HG02981 (cell line): ENCODE measurements around the gene STARD13.

Source experiments
- ATAC-seq: cut with Tn5 transposase; IDR thresholded peaks from one replicate; pipeline ENCODE4 v1.9.1; 2021; ENCODE audit warnings: mild to moderate bottlenecking, moderate library complexity; ENCODE audit not compliant: unreplicated experiment

Gene STARD13

DNA sequence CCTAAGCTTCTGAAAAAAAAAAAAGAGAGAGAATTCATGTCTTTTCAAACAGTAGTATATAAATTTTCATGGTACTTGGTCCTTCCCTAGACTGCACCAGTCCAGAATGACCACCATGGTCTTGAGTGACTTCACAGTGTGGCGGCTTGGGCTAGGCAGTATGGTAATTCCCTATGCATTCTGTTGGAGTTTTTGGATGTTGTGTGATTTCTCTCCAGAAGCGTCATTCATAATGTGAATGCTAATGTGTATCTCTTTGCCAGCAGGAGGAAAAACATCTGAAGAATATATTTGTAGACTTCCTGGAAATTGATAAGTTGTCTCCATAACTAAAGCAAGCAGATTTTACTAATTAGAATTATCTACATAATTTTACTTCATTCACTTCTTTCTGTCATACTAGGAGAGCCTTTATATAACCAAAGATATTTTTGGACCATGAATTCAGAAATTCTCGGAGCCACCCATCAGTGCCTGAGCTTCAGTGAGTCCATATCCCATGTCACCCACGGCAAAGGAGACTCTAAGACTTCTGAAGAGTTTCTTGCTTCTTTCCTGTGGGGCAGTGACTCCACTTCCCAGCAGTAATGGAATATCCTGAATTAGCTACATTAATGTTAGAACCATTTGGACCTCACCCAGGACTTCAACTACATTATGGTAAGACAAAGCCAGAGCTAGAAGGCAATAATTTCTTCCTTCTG lies 8.4 kb downstream of the STARD13 start:
- no peak for ATAC-seq

DNA sequence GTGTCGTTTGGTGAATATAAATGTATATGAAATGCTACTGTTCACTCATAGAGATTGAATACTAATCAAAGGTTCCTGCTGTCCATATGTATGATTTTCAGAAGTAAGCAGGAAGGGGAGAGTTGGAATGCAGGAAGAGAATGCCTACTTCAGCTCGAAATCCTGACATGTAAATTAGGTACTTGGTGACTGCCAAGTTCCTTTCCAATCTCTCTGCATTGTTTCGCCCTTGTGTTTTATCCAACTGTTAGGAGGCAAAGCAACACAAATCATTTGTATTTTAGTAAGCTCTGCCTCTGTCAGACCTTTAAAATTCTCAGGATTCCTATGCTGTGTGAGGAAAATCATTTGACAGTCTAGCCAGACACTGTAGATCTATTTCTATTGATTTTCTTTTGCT lies 9.0 kb downstream of the STARD13 start:
- no peak for ATAC-seq

GRCh38 chr13:33275916-33276315 lies 9.6 kb downstream of the STARD13 start:
- no peak for ATAC-seq

- no peak for ATAC-seq
Observed at GRCh38 chr13:33274264-33274663, 11.3 kb downstream of the STARD13 start.

GRCh38 chr13:33272531-33273124 lies 12.9 kb downstream of the STARD13 start:
- ATAC-seq, result no peak

- no peak for ATAC-seq
Observed at GRCh38 chr13:33271759-33272158, 13.8 kb downstream of the STARD13 start.

DNA sequence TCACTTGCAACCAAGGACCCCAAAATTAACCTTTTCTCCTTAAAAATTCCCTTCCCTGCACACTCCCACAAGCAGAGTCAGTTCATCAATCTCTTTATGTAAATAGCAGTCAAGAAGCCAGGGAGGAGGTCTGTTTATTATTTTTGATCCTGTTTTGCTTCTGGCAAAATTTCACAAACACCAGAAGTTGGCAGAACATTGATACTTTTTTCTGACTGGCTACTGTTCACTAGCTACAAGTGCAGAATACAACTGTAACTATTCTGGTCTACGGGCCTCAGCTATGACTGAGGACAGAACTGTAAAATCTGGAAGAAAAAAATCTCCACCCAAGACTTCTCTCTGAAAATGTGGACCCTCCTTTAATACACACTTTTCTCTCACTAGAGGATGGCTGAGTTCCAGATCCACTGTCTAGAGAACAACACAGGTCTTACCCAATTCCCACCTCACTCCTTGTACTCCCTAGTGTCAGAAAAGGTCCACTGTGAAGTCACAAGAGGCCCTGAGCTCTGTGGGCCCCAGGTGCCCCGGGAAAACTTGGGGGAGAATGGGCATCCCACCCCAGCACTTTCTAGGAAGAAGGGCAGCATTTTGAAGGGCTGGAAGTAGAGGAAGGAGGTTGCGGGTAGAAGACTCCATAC lies 14.5 kb downstream of the STARD13 start:
- ATAC-seq, result no peak

DNA sequence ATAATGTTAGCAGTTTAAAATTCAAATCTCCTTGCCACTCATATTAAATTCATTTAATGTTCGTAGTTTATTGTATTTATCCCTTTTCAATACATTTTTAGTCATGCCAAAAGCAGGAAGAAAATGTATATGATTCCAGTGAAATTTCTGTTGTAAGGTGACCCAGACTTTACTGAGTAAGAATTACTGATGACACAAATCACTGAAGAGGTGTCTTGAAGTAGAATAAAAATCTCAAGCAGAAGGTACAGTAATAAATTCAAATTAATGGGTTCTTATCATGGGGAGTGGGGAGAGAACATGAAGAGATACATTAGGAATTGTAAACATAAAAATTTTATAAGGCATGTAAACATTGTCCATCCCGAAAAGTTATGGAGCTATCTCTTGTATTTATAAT lies 19.9 kb downstream of the STARD13 start:
- no peak for ATAC-seq

- no peak for ATAC-seq
Observed at GRCh38 chr13:33265133-33265532, 20.4 kb downstream of the STARD13 start.

- ATAC-seq, result no peak
Observed at GRCh38 chr13:33264620-33264978, 21.0 kb downstream of the STARD13 start.

DNA sequence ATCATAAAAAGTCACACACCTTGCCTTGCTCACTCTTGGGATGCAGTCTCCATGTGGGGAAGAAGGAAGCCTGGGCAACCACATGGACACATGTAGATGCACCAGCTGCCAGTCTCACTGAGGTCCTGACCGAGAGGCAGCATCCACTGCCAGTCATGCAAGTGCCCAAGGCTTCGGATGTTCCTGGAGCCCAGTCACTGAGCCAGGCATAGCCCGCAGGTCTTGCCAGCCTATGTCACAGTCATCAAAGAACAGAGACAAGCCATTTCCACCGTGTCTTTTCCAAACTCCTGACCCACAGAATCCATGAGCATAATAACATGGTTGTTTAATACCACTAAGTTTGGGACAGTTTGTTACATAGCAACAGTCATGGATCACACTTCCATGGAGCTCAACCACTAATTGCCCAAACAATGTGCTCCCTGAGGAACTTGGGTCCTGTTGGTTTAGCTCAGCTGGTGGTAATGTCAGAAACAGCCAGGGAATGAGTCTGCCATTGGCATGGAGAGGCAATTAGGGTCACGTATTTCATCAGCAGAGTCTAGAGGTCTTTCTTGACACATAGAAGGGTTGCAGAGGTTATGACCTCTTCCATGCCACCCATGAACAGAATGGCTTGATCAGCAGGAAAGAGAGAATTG lies 21.5 kb downstream of the STARD13 start:
- no peak for ATAC-seq

- ATAC-seq, result no peak
Observed at GRCh38 chr13:33263484-33263883, 22.1 kb downstream of the STARD13 start.

GRCh38 chr13:33262997-33263396 lies 22.6 kb downstream of the STARD13 start:
- no peak for ATAC-seq

DNA sequence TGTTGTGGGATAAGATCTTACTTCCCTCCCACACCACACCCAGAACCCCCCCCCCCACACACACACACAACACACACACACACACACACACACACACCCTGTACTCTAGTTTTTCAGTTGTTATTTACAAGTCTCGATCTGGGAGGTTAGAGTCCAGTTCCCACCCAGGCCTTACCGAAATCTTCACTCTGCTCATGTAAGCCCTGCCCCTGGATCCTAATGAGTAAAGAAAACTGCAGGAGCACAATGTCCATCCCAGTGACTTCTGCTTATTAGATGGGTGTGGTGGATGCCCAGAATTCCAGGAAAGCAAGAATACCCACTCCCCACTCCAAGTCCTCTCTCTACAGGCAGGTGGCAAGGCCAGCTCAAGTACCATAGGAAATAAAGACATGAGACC lies 23.0 kb downstream of the STARD13 start:
- no peak for ATAC-seq

GRCh38 chr13:33262062-33262487 lies 23.5 kb downstream of the STARD13 start:
- no peak for ATAC-seq

GRCh38 chr13:33261387-33262061 lies 24.0 kb downstream of the STARD13 start:
- ATAC-seq, result no peak

DNA sequence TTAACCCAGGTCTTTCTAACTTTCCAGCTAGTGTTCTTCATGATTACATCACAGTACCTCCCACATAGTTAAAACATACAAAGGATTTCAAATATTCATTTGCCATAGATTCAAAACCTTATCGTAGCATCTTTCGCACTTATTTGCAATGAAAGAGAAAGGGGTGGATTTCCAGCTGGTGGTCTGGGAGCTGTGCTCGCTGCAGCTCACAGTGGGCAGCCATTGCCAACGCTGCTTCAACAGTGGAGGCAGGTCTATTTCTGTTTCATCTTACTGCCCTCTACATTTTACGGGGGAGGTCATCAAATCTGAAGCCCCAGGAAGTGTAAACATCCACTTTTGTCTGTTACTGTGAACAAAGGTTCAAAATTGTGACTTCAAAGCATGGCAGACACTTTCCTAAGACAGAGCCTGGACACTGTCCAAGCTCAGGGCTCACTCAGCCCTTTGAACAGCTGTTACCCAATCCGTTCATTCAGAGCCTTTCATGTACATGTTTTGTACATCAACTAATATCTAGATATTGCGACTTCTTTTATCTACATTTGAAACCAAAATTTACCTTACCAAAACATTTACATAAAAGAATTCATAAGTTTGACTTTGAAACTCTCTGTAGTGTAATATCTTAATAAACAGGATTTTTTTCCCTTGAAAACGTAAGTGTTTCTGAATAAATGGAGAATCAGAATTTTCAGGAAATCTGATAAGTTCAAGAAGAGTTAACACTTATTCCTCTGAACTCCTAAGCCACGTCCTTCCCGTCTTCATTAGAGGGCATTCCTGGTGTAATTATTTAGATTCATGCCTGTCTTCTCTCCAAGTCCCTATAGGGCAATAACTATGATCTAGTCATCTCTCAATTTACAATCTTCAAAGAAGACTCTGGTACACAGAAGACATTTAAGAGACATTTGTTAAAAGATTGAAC lies 25.1 kb downstream of the STARD13 start:
- no peak for ATAC-seq

- ATAC-seq, result no peak
Observed at GRCh38 chr13:33259296-33259695, 26.3 kb downstream of the STARD13 start.

DNA sequence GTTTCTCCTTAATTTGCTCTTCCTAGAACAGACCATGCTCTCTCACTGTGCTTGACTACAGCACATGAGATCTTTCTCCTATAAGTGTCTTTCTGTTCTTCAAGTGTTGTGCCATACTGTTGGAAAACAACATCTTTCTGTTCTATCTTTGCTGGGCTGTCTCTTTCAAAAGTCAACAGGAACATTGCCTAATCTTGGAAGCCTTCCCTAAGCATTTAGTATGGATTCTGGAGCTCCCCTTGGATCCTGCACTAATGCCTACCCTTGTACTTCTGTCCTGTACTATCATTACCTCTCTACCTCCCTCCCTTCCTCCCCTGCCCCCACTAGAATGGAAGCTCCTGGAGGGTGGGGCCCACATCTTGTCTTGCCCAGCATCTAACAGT lies 26.8 kb downstream of the STARD13 start:
- no peak for ATAC-seq
